Aorta (tissue), 5 donors: ENCODE measurements around the gene SSBP4. TPM values are rescaled to one million over a fixed set of nuclear protein-coding genes. Genes with fewer than 3 reads are reported as not detected.
A peak's percentile ranks its signal among the peaks of the same experiment; 100 is the strongest.

ENCODE experiments used
- ATAC-seq: fragments of 200-7000 bp; cut with Tn5 transposase; one replicate; pipeline ENCODE4 v1.9.1; 2022; ENCODE audit warnings: moderate library complexity; ENCODE audit not compliant: low FRiP score
- DNase-seq, 2 donors: peaks; one replicate each; pipeline ENCODE4 v3.0.0-alpha.2; 2020
- H3K27ac ChIP-seq, 2 donors: one replicate each; pipeline ENCODE4 v1.5.1; 2013; ENCODE audit warnings: low read length in 2 of 2, mild to moderate bottlenecking in 2 of 2, moderate library complexity in 2 of 2, control low read depth in 1 of 2, inconsistent platforms in 1 of 2, low read depth in 1 of 2
- H3K27me3 ChIP-seq, 2 donors: one replicate each; pipeline ENCODE4 v1.6.1; 2013; ENCODE audit warnings: control low read depth in 1 of 2, low read length in 1 of 2, mild to moderate bottlenecking in 1 of 2, moderate library complexity in 1 of 2; ENCODE audit not compliant: insufficient read depth in 2 of 2, control insufficient read depth in 1 of 2
- H3K36me3 ChIP-seq, 2 donors: one replicate each; pipeline ENCODE4 v1.6.1; 2013; ENCODE audit warnings: control low read depth in 1 of 2, low read length in 1 of 2, mild to moderate bottlenecking in 1 of 2; ENCODE audit not compliant: insufficient read depth in 2 of 2, control insufficient read depth in 1 of 2
- H3K4me1 ChIP-seq, 2 donors: one replicate each; pipeline ENCODE4 v1.6.1; 2013; ENCODE audit warnings: low read length in 2 of 2, control low read depth in 1 of 2, mild to moderate bottlenecking in 1 of 2, moderate library complexity in 1 of 2; ENCODE audit not compliant: insufficient read depth in 2 of 2, control insufficient read depth in 1 of 2
- H3K4me3 ChIP-seq, 2 donors: one replicate each; pipeline ENCODE4 v1.5.1; 2013; ENCODE audit warnings: low read length in 2 of 2, control low read depth in 1 of 2, mild to moderate bottlenecking in 1 of 2
- H3K9me3 ChIP-seq: one replicate; pipeline ENCODE4 v1.6.1; 2013; ENCODE audit warnings: mild to moderate bottlenecking, low read length; ENCODE audit not compliant: control insufficient read depth
- WGBS, 2 donors: extraction: QIAGEN DNeasy Blood & Tissue Kit; methylation state at CpG; one replicate each; pipeline ENCODE4 v1.1.7; 2013; 5-methylcytosine and 5-hydroxymethylcytosine counted together
- intact Hi-C, 2 donors: fragments of 100-400 bp; cut with DNase I; formaldehyde crosslinking; loops; one replicate each; pipeline versions ENCODE4 v1.14.2 to v1.15.0; 2022
- polyA plus RNA-seq, 2 donors: library from polyadenylated mRNA; stranded (reverse); fragments of 200-250 nt; gene quantifications; one replicate each; pipeline ENCODE4 v1.2.3, GENCODE V29; 2013
- total RNA-seq, 2 donors: library from RNA; stranded (reverse); fragmentation: NEBNext Ultra II Directional; extraction: Animal tissue kit (Norgen Biotek cat#: 25700); gene quantifications; one replicate each; pipeline ENCODE4 v1.2.1, GENCODE V29; 2021
- donor health status: healthy with polysubstance abuse.
- donor health status: Bipolar disorder and iron deficiency.
- donor health status: DM: no; HTN: no; CAD: no.
- donor health status: DM: no; HTN: no; CAD: no.
- donor health status: DM: yes; HTN: yes; CAD: no.

SSBP4 gene
- total and polyA plus RNA-seq, 4 donors = 40.6 to 150 (median 70.4) TPM

- H3K36me3 ChIP-seq = no peaks in the 10 kb centered on the region
- ATAC-seq (no peak), DNase-seq (no peak)
- H3K9me3 ChIP-seq = no peaks in the 10 kb centered on the region
- H3K27me3 ChIP-seq = no peaks in the 10 kb centered on the region
- H3K27ac ChIP-seq = no peak overlapping the region
- intact Hi-C loops = no loop called here
- WGBS, 2 donors = 6 to 9% methylated on average over 29 to 60 of the region's 60 CpGs
- H3K4me3 ChIP-seq = peak overlapping the region in 1 of 2 donors; percentile 11
- H3K4me1 ChIP-seq = no peaks in the 10 kb centered on the region
Measured at GRCh38 chr19:18433735-18434398, 14.7 kb downstream of the SSBP4 start.

GRCh38 chr19:18434411-18435175, 15.4 kb downstream of the SSBP4 start:
- intact Hi-C loops = no loop called here
- H3K4me3 ChIP-seq = no peak overlapping the region
- no peak overlapping the region for H3K27ac ChIP-seq
- 81 to 85% methylated on average over 20 to 21 of the region's 21 CpGs for WGBS, 2 donors
- H3K9me3 ChIP-seq = no peaks in the 10 kb centered on the region
- H3K36me3 ChIP-seq = no peaks in the 10 kb centered on the region
- no peaks in the 10 kb centered on the region for H3K27me3 ChIP-seq
- no peaks in the 10 kb centered on the region for H3K4me1 ChIP-seq
- no peak for ATAC-seq
- DNase-seq = no peak

GRCh38 chr19:18435178-18435841, 16.1 kb downstream of the SSBP4 start:
- ATAC-seq = no peak
- no peaks in the 10 kb centered on the region for H3K4me1 ChIP-seq
- no peaks in the 10 kb centered on the region for H3K9me3 ChIP-seq
- H3K36me3 ChIP-seq = no peaks in the 10 kb centered on the region
- no peak for DNase-seq
- no peak overlapping the region for H3K27ac ChIP-seq
- H3K27me3 ChIP-seq = no peaks in the 10 kb centered on the region
- intact Hi-C loops = no loop called here
- no peak overlapping the region for H3K4me3 ChIP-seq
- 94% methylated on average over 49 of the region's 49 CpGs for WGBS, 2 donors

GRCh38 chr19:18435842-18436670, 16.9 kb downstream of the SSBP4 start:
- 86 to 89% methylated on average over 46 of the region's 46 CpGs for WGBS, 2 donors
- H3K27ac ChIP-seq = no peak overlapping the region
- no peaks in the 10 kb centered on the region for H3K36me3 ChIP-seq
- no peaks in the 10 kb centered on the region for H3K27me3 ChIP-seq
- no peaks in the 10 kb centered on the region for H3K9me3 ChIP-seq
- H3K4me3 ChIP-seq = no peak overlapping the region
- intact Hi-C loops = no loop called here
- DNase-seq = no peak
- ATAC-seq = no peak
- H3K4me1 ChIP-seq = no peaks in the 10 kb centered on the region

GRCh38 chr19:18436671-18437490, 17.7 kb downstream of the SSBP4 start:
- Histone ChIP-seq H3K27ac (peak overlapping the region in 1 of 2 donors; percentile 15), H3K27me3 (no peaks in the 10 kb centered on the region), H3K36me3 (no peaks in the 10 kb centered on the region), H3K4me3 (peak overlapping the region in 1 of 2 donors; percentile 50), H3K9me3 (no peaks in the 10 kb centered on the region), H3K4me1 (no peaks in the 10 kb centered on the region)
- intact Hi-C loops = no loop called here
- ATAC-seq = peak; percentile 58
- DNase-seq = peak; percentile 91 to 92
- WGBS, 2 donors = 23 to 25% methylated on average over 52 to 67 of the region's 67 CpGs

GRCh38 chr19:18437491-18438330, 18.5 kb downstream of the SSBP4 start, which contains the start of gene ISYNA1:
Gene ISYNA1 (minus strand): TSS chr19:18438133. CDS start chr19:18437979, 154 bp downstream.
- ATAC-seq (peak; percentile 57), DNase-seq (peak; percentile 79 to 87)
- intact Hi-C loops = no loop called here
- Histone ChIP-seq H3K4me1 (no peaks in the 10 kb centered on the region), H3K4me3 (peak within 1 kb of the TSS; percentile 27 to 50), H3K9me3 (no peaks in the 10 kb centered on the region), H3K27me3 (no peaks in the 10 kb centered on the region), H3K27ac (peak within 1 kb of the TSS; percentile 6 to 62), H3K36me3 (no peaks in the 10 kb centered on the region)
- WGBS, 2 donors = 1% methylated on average over 80 to 99 of the region's 99 CpGs

- peak in 1 of 2 donors; percentile 80 for DNase-seq
- no peaks in the 10 kb centered on the region for H3K9me3 ChIP-seq
- ATAC-seq = peak; percentile 54
- H3K4me1 ChIP-seq = no peaks in the 10 kb centered on the region
- intact Hi-C loops = no loop called here
- H3K4me3 ChIP-seq = peak overlapping the region in 1 of 2 donors; percentile 50
- no peaks in the 10 kb centered on the region for H3K36me3 ChIP-seq
- H3K27me3 ChIP-seq = no peaks in the 10 kb centered on the region
- peak overlapping the region; percentile 6 to 58 for H3K27ac ChIP-seq
- 1 to 2% methylated on average over 24 of the region's 24 CpGs for WGBS, 2 donors
Measured at GRCh38 chr19:18438331-18439024, 19.3 kb downstream of the SSBP4 start.
